Activated CD8-positive, alpha-beta T cell treated with anti-CD3 and anti-CD28 coated beads for 36 hours (primary cell): ENCODE measurements around the gene GDF11. TPM values are rescaled to one million over a fixed set of nuclear protein-coding genes. Genes with fewer than 3 reads are reported as not detected.

ENCODE experiments used
- ATAC-seq: fragments of 200-7000 bp; cut with Tn5 transposase; one replicate; pipeline ENCODE4 v1.10.0; 2021; ENCODE audit warnings: mild to moderate bottlenecking, moderate library complexity
- CTCF ChIA-PET: fragments of 350-600 bp; sonication (Branson Sonifier 250); formaldehyde crosslinking; loops from one replicate; lab custom pipeline; 2021; ENCODE audit warnings: antibody characterized with exemption; lab: Charles Lee
- POLR2A ChIA-PET: fragments of 350-600 bp; sonication (Branson Sonifier 250); formaldehyde crosslinking; loops from one replicate; lab custom pipeline; 2021; ENCODE audit warnings: antibody characterized with exemption; lab: Charles Lee
- DNase-seq: peaks from one replicate; pipeline ENCODE4 v3.0.0-alpha.2; 2020
- H3K27ac Mint-ChIP-seq: one replicate; pipeline ENCODE4 v1.8.0; 2021; ENCODE audit warnings: mild to moderate bottlenecking, mixed read lengths
- H3K27me3 Mint-ChIP-seq: one replicate; pipeline ENCODE4 v1.8.0; 2021; ENCODE audit warnings: mixed read lengths
- H3K36me3 Mint-ChIP-seq: one replicate; pipeline ENCODE4 v1.8.0; 2021; ENCODE audit warnings: low read depth, mixed read lengths
- H3K4me1 Mint-ChIP-seq: one replicate; pipeline ENCODE4 v1.8.0; 2021; ENCODE audit warnings: low read depth, mixed read lengths
- H3K4me3 Mint-ChIP-seq: one replicate; pipeline ENCODE4 v1.8.0; 2021; ENCODE audit warnings: mild to moderate bottlenecking, moderate library complexity, mixed read lengths
- H3K9me3 Mint-ChIP-seq: one replicate; pipeline ENCODE4 v1.8.0; 2021; ENCODE audit warnings: mixed read lengths
- intact Hi-C: fragments of 100-400 bp; cut with micrococcal nuclease; formaldehyde crosslinking; loops from one replicate; pipeline ENCODE4 v1.10.0; 2022
- total RNA-seq, 2 experiments: library from RNA; stranded (reverse); gene quantifications; one replicate each; pipeline ENCODE4 v1.2.3, GENCODE V29; 2021
- TF ChIP-seq, protein P1 (sequence below): fragments of 200-600 bp; IDR thresholded peaks from one replicate; pipeline ENCODE4 v1.8.0; 2022; ENCODE audit warnings: antibody characterized with exemption, mild to moderate bottlenecking

GDF11 gene
- total RNA-seq, 2 experiments from 2014 or later: 7.4 to 9.3 TPM

DNA sequence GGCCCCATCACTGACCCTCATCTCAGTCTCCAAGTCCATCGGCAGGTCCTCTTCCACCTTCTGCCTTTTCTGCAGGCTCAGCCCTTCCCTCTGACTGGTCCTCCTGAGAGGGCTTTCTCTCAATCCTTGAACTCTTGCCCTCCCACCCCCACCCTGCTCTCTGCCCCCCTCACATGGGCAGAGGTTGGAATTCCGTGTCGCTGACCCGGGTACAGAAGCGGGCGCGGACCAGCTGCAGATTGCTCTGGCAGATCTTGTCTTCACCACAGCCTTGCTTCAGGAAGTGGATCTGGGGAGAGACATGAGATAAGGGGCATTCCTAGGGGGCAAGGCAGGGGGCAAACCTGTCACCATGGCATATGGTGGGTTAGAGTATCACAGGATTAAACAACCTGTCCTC is 47.6 kb upstream of the GDF11 start:
- Mint-ChIP-seq H3K27ac (no peak overlapping the region), H3K27me3 (no peaks in the 10 kb centered on the region), H3K36me3 (no peaks in the 10 kb centered on the region), H3K9me3 (no peaks in the 10 kb centered on the region), H3K4me1 (no peaks in the 10 kb centered on the region), H3K4me3 (no peak overlapping the region)
- intact Hi-C loops: no loop called here
- ChIA-PET CTCF (interaction anchor here (1.8 to 4.0 kb wide), 3 partner anchors 10 to 39 kb away, joined by 5 to 16 read pairs (median 8); a partner anchor contains a TSS), POLR2A (no interaction called here)
- DNase-seq: no peak
- TF ChIP-seq, protein P1, sequence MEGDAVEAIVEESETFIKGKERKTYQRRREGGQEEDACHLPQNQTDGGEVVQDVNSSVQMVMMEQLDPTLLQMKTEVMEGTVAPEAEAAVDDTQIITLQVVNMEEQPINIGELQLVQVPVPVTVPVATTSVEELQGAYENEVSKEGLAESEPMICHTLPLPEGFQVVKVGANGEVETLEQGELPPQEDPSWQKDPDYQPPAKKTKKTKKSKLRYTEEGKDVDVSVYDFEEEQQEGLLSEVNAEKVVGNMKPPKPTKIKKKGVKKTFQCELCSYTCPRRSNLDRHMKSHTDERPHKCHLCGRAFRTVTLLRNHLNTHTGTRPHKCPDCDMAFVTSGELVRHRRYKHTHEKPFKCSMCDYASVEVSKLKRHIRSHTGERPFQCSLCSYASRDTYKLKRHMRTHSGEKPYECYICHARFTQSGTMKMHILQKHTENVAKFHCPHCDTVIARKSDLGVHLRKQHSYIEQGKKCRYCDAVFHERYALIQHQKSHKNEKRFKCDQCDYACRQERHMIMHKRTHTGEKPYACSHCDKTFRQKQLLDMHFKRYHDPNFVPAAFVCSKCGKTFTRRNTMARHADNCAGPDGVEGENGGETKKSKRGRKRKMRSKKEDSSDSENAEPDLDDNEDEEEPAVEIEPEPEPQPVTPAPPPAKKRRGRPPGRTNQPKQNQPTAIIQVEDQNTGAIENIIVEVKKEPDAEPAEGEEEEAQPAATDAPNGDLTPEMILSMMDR: no peak
- no peak for ATAC-seq

DNA sequence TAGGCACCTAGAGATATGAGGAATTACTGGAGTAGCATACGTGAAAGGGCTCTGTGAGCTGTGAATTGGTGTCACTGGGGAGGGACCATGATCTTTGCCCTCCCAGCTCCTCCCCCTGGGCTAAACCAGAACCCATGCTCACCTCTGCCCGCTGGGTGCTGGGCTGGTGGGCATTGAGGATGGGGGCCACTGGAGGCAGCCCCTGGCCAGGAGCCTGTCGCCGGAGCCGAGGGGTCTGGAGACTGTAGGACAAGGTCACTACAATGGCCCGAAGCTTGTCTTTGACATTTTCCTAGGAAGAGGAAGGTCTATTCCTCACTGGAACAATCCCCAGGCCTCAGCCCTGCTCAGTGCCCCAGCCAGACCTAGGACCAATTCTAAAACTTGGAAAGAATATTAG is 46.8 kb upstream of the GDF11 start:
- TF ChIP-seq, protein P1: no peak
- Mint-ChIP-seq H3K36me3 (no peaks in the 10 kb centered on the region), H3K4me1 (no peaks in the 10 kb centered on the region), H3K9me3 (no peaks in the 10 kb centered on the region), H3K27me3 (no peaks in the 10 kb centered on the region), H3K4me3 (no peak overlapping the region), H3K27ac (no peak overlapping the region)
- DNase-seq (no peak), ATAC-seq (no peak)
- CTCF ChIA-PET: interaction anchor here (1.8 to 4.0 kb wide), 3 partner anchors 9 to 40 kb away, joined by 5 to 16 read pairs (median 8); a partner anchor contains a TSS
- POLR2A ChIA-PET: interaction anchor here (1.4 kb wide), 1 partner anchor 23 kb away, joined by 4 read pairs; no protein-coding TSS in a partner anchor
- intact Hi-C loops: no loop called here

DNA sequence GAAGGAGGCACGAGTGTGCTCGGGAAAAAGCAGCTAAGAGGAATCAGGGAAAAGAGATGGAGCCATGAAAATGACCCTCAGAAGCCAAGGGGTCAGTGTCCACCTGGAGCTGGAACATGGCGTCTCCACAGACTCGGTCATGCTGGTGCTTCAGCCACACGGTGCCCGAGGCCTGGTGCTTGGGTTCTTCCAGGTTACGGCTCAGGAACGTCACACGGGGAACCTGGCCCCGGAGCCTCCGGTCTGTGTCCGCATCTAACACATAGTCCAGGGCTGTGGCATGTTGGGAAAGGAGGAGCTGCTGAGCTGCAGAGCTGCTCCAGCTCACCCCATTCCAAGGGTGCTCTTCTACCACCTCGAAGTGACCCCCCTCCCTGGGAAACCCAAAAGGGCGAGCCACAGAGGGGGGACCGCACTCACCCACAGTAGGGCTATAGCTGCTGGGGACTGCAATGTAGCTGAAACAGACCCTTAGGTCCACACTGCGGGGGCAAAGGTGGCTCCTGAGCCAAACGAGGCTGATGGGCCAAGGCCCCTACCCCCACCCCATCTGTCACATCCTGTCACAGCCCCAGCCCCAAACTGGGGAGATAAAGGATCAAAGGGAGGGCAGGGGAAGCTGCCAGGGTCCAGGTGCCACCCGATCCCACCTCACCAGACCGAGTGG is 46.0 kb upstream of the GDF11 start:
- ATAC-seq (no peak), DNase-seq (no peak)
- H3K4me3 Mint-ChIP-seq: no peak overlapping the region
- intact Hi-C loops: no loop called here
- TF ChIP-seq, protein P1: no peak
- no peaks in the 10 kb centered on the region for H3K27me3 Mint-ChIP-seq
- H3K36me3 Mint-ChIP-seq: no peaks in the 10 kb centered on the region
- no peaks in the 10 kb centered on the region for H3K4me1 Mint-ChIP-seq
- no peak overlapping the region for H3K27ac Mint-ChIP-seq
- ChIA-PET CTCF (interaction anchor here (1.8 to 4.0 kb wide), 2 partner anchors 8 to 41 kb away, joined by 8 to 16 read pairs; no protein-coding TSS in a partner anchor), POLR2A (interaction anchor here (1.4 kb wide), 1 partner anchor 23 kb away, joined by 4 read pairs; no protein-coding TSS in a partner anchor)
- no peaks in the 10 kb centered on the region for H3K9me3 Mint-ChIP-seq

DNA sequence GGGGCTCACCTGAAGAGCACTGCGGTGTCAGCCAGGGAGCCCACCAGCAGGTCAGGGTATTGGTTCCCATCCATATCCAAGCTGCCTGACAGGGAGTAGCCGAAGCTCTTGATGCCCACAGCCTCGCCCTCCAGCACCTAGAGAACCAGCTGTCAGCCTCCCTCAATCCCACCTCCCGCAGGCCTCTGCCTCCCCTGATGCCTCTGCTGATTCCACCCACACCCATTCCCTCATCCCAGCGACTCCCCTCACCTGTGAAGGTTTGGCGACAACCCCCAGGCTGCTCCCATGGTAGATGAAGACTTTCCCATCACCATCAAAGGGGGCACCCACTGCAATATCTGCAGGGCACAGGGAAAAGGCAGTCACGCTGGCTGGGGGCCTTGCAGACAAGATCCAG is 45.2 kb upstream of the GDF11 start:
- POLR2A ChIA-PET: no interaction called here
- Mint-ChIP-seq H3K4me1 (no peaks in the 10 kb centered on the region), H3K27ac (no peak overlapping the region), H3K36me3 (no peaks in the 10 kb centered on the region), H3K9me3 (no peaks in the 10 kb centered on the region), H3K4me3 (no peak overlapping the region), H3K27me3 (no peaks in the 10 kb centered on the region)
- intact Hi-C loops: no loop called here
- TF ChIP-seq, protein P1: no peak
- CTCF ChIA-PET: interaction anchor here (4.0 kb wide), 1 partner anchor 41 kb away, joined by 16 read pairs; no protein-coding TSS in a partner anchor
- ATAC-seq (no peak), DNase-seq (no peak)

DNA sequence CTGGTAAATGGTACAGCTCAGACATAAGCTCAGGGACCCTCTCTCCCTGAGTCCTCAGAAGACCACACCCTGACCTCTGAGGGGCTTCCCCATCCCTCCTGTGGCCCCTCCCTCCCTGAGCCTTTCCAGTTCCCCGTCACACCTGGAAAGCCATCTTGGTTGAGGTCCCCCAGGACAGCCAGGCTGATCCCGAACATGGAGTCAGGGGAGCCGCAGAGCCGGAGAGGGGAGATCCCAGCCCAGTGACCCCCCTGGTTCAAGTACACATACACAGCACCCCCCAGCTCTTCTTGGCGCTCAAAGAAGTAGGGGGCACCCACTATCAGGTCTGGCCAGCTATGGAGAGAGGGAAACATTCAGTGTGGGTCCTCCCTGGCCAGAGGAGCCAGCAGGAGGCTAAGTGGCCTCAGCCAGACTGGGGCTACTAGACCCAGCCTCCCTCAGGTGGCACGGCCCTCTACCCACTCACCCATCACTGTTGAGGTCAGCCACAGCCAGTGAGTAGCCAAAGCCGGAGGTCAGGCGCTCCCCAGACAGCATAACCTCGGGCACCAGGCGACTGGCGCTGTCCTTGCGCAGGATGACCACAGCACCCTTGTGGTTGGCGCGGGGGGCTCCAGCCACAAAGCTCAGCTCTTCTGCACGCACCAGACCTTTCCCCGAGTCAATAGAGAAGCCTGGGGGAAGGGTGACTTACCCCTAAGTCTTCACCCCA is 44.5 kb upstream of the GDF11 start:
- Mint-ChIP-seq H3K4me3 (no peak overlapping the region), H3K27ac (no peak overlapping the region), H3K4me1 (no peaks in the 10 kb centered on the region), H3K36me3 (no peaks in the 10 kb centered on the region), H3K27me3 (no peaks in the 10 kb centered on the region), H3K9me3 (no peaks in the 10 kb centered on the region)
- TF ChIP-seq, protein P1: no peak
- ChIA-PET CTCF (interaction anchor here (0.9 to 4.0 kb wide), 2 partner anchors 30 to 42 kb away, joined by 3 to 16 read pairs; no protein-coding TSS in a partner anchor), POLR2A (no interaction called here)
- DNase-seq (no peak), ATAC-seq (no peak)
- intact Hi-C loops: no loop called here
